ENCODE results near the gene CSAD.

The CSAD gene, protein sequence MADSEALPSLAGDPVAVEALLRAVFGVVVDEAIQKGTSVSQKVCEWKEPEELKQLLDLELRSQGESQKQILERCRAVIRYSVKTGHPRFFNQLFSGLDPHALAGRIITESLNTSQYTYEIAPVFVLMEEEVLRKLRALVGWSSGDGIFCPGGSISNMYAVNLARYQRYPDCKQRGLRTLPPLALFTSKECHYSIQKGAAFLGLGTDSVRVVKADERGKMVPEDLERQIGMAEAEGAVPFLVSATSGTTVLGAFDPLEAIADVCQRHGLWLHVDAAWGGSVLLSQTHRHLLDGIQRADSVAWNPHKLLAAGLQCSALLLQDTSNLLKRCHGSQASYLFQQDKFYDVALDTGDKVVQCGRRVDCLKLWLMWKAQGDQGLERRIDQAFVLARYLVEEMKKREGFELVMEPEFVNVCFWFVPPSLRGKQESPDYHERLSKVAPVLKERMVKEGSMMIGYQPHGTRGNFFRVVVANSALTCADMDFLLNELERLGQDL

DNA sequence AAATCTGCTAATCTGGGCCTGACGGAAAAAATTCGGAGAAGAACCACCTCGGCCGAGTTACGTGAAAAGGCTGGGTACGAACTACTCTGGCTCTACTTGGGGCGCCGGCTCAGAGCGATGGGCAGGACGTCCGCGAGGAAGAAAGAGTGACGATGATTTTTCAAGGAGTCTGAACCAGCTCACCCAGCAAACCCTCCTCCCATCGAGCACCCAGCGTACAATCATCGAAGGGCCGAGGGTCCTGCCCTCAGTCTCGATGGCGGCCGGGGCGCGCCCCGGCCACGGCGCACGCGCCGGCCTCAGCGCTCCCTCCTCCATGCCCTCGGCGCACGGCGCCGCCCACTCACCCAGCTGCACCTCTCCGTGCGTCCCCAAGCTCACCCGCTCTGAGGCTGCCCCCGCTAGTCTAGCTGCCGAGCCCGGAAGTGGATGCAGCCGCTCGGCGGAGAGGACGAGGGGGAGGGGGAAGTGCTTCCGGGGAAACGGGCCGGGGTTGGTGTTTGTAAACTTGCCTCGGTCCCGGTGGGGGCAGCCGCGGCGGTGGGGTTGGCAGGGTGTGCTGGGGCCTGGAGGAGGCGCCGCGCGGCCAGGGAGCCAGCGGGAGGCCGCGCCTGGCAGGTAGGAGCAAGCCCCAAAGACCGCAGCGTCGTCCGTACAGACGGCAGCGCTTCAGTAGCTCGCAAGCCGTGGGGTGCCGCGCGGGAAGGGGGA lies at the start of gene CSAD, which contains the start of gene ZNF740:
Gene CSAD, minus strand, starts transcription at position 706 of the 711 bp plus-strand sequence. CDS start 7,455 bp downstream, outside the sequence.
Gene ZNF740, plus strand, starts transcription at position 503 of the 711 bp plus-strand sequence. CDS start 1,262 bp downstream, outside the sequence.
- peak; percentile 98 to 99 (median 99) for DNase-seq

DNA sequence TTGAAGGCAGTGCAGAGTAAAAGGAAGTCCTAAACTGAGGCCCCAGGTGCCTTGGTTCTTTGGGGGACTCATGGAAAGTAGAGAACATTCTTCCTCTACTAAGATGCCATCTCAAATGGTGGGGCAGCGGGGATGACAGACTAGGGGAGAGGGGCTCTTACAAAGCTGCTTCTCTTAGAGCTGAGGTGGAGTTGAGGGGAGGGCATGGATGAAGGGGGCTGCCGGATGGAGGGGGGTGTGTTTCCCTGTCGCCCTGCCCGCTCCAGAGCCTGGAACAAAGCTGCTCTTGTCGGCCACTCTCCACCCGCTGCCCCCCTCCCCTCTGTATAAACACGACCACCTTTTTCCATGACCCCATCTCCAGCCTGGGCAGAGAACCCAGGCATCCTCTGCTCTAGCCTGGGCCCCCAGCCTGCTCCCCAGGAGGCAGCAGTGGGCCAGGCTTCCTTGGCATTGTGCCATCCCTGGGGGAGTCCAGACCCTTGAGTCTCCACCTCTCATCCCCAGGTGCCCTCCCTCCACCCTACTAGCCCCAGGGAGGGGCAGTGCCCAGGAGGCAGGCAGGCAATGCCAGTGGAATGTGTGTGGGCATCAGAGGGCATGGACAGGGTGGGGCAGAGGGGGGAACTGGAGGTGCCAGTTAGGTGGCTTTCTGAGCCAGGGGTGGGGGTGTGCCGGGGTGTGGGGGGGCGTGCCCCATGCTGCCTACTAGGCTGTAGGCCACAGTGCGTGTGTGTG lies 49.6 kb upstream of the CSAD start:
- DNase-seq: peak in 1 of 3 experiments; percentile 17

DNA sequence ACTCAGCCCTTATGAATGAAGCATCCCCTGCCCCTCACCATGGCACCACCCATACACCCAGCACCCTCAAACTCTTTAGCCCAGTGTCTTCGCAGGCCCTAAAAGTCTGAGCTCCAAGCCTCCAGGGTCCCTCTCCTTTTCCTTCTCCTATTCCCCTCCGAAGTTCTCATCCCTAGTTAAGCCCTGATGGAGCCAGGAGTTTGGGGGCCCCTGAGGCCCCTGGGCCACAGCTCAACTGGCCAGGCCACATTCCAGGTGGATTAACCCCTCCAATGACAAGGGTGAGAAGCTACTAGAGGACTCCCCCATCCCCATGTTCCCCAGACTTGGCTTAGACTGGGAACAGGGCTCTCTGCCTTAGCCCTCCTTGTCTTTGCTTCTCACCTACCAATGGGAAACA lies 48.7 kb upstream of the CSAD start:
- no peak for DNase-seq

DNA sequence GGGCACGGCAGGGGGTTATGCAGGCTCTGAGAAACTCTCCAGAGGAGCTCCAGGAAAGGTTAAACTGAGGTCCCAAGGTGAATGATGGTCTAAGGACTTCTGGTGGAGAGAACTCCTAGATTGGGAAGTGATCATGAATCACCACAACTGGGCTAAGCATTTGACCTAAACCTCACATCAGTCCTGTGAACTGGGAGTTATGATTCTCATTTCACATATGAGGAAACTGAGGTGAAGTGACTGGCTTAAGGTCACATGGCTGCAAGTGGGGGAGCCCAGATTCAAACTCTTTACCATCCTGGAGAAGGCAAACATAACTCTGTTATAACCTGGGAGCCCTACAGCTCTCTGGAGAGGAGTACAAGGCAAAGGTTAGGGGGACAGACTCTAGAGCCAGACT lies 47.1 kb upstream of the CSAD start:
- DNase-seq: no peak

DNA sequence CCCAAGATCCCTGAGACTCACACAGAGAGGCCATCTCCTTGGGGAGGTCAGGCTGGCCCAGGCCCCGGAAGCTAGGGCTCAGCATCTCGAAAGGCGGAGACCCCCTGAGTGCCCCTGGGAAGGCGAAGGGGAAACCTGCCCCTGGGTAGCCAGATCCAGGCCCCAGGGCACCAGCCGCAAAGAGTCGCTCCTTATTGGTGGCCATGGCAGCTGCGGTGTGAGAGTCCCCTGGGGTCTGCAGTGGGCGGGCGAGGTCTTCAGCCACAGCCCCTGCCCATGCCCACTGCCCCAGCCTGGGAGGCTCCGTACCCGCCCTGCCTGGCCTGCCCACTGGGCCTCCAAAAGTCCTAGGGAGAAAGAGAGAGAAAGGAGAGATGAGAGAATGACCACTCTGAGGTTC lies 46.6 kb upstream of the CSAD start:
- no peak for DNase-seq

DNA sequence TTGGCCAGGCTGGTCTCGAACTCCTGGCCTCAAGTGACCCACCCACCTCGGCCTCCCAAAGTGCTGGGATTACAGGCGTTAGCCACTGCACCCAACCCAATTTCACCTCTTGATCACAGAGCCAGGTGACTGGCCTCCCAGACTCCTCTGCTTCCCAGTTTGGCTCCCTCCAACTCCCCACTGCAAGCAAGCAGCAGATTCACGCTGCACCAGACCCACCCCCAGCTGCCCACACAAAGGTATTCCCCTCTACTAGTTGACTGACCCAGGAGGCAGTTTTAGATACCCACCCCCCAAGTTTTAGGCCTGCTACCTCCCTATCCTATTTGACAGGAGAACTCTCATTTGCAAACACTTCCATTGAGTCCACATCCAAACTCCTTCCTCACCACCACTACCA lies 46.1 kb upstream of the CSAD start:
- no peak for DNase-seq

DNA sequence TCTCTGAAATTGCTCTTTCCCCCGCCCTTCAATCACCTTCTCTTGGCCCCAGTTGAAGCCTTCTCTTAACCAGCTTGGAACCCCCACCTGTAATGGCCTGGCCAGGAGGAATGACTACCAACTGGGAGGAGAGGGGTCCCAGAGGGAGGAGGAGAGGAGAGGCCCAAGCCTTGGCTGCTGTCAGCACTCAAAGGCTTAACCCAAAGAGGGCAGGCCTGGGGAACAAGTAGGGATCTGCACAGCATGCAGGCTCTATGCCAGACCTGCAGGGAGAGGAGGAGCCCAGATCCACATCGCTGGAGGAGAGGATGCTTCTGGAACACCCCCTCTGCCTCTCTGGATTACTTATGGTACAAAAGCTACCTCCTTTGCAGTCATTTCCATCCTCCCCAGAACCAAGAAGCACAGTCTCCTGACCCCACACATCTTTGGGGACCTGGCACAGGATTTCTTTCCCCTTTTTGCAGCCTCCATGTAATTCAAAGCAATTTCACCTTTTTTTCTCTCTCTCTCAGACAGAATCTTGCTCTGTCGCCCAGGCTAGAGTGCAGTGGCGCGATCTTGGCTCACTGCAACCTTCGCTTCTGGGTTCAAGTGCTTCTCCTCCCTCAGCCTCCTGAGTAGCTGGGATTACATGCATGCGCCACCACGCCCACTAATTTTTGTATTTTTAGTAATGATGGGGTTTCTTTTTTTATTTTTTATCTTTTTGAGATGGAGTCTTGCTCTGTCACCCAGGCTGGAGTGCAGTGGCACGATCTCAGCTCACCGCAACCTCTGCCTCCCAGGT lies 45.1 kb upstream of the CSAD start:
- no peak for DNase-seq

DNA sequence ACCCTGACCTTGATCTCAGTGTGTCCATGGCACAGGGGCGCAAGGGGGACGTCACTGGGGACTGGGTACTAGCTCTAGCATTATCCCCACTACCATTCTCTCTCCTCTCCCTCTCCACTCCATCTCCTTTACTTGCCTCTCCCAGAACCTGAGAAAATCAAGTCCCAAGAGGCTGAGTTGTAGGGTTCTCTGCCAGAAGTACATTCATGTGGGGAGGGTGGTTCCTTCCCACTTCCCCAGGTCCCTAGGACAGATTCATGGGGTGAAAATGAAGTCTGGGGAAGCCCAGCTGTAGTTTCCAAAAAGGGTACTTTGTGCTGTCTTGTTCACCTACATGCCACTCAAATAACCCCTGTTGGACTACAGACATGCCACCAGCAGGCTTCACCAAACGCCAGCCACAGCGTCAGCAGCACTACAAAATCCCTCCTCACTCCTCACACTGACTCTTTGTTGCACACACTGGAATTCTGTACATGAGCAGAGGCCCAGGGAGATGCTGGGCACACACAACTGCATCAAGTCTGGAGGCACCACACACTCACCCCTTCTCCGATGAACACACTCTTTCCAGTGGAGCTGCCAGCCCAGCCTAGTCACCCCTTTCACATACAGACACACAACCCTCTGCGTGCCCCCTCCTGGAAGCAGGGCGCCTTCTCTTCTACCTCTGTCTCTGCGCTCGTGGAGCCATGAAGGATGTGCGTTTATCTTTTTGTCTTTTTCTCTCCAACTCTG lies 44.3 kb upstream of the CSAD start:
- no peak for DNase-seq

DNA sequence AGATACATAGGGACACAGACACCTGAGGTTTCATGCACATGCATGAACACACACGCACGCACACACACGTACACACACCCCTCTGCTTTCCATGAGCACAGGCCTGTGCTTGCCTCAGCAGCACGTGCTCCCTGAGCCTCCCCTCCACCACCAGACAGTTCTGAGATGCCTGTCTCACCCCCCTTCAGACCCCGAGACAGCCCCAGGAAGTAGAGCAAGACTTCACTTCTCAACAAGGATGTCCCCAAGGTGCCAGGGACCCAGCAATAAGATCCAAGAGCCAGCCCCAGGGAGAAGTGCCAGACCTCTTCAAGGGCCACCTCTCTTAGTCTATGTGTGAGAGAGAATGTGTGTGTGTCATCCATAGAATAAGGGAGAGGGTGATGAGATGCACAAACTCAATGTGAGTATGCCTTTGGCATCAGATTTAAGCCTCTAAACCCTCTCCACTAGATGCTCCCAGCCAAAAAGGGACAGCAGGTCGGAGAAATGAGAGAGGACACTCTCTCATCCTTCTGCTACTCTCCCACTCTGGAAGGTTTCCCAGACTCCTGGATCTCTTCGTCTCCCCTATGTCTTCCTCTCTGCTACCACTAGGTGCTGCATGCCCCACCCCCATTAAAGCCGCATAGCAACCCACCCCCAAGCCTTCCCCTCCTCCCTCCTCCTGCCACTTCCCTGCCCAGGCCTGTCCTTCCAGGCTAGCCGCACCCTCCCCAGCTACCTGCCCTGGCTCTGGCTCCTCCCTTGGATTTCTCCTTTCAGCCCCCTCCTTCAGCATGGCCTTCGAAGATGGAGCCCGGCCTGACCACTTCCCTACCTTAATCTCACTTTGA lies 43.6 kb upstream of the CSAD start:
- peak in 1 of 3 experiments; percentile 27 for DNase-seq

DNA sequence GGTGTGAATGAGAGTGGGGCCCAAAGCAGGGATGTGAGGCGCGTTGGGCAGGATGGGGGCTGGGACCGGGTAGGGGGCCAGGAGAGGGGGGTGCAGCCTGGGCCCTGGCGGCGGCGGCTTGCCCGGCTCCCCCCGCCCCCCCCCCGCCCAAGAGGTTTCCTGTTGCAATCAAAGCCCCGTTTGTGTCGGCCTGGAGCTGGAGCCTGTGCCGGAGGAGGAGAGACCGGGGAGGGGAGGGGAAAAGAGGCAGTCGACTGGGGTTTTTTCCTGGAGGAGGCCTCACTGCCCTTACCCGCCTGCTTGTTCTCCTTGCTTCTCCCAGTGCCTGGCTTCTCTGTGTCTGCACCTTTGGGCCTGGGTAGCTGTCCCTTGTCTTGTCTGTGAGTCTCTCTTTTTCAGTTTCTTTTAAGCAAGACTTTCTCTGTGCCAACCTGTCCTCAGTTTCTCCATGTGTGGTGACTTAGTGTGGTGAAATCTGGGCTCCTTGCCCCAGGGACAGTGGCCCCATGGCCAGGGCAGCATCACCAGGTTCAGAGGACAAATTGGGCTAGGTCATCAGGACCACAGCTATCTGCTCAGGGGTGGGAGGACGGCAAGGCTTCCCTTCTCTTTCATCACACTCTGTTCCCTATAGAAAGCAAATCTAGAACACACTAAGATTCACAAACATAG lies 42.8 kb upstream of the CSAD start:
- DNase-seq: no peak

DNA sequence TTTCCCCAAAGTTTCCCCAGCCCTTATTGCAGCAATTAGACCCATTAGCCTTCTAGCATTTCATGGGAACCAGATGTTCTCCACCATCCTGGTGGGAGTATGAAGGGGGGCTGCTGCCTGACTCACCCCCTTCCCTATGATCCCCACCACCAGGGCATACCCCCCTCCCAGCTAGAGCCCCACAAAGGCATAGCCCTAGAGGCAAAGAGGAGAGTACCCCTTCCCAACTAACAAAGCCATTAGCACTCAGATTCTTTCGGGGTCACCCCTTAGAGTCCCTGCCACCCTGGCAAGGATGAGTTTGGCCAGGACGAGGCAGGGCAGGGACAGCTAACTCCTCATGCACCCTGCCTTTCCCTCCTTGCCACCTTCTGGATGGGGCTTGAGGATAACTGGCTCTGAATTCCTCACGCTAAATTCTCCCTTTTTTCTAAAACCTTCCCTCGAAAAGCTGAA lies 42.1 kb upstream of the CSAD start:
- no peak for DNase-seq

DNA sequence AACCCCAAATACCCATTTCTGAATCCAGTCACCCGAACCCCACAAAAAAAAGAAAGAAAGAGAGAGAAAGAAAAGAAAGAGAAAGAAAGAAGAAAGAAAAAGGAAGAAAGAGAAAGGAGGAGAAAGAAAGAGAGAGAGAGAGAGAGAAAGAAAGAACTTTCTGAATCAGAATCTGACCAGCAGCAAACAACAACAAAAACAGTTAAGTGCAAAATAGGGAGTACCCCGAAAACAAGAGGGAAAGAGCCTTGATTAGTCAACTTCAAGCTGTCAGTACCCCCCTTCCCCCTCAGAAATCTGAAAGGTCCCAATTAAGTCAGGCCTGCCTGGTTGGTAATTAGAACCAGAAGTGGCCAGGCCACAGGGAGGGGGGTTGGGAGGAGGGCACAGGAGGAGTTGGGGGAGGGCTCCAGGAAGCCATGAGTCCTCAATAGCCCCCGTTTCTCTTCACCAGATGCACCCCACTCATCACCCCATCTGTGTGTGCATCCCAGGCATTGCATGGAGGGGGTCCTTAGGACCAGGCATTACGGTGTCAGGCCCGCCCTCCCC lies 41.5 kb upstream of the CSAD start:
- peak in 1 of 3 experiments; percentile 35 for DNase-seq

DNA sequence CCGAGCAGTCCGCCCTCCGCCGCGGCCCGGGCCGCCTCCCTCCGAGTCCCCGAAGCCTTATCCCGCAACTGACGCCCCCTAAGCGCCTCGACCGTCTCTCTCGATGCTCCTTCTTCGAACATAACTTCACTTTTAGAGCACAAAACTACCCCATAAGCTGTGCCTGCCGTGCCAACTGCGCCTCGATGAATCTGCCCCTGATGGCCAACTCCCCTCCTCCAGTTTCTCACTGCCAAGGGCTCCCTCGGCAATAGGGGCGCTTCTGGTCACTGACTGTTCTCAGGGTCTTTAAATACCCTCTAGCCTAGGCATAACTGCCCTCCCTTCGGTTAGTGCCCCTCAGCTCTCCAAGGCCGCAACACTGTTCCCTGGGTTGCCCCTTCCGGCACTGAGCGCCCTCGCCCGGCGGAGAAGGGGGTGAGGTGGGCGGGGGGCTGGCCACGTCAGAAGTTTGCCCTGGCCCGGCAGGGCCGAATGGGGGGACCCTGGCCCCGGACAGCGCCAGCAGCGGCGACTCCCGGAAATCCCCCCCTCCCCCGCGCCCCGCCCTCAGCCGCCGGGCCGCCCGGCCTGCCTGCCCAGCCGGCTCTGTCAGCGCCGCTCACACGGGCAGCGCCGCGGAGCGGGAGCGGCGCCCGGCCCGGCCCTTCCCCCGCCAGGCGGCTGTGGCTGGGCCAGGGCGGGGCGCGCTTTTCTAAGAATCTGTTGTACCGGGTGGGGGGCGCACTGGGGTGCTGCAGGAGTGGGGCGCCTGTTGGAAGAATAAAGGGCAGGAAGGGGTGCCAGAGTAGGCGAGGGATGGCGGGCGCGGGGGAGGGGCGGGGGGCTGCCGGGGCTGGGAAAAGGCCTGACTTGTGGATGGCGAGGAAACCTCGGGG lies 40.7 kb upstream of the CSAD start:
- DNase-seq: peak; percentile 24 to 75 (median 75)

DNA sequence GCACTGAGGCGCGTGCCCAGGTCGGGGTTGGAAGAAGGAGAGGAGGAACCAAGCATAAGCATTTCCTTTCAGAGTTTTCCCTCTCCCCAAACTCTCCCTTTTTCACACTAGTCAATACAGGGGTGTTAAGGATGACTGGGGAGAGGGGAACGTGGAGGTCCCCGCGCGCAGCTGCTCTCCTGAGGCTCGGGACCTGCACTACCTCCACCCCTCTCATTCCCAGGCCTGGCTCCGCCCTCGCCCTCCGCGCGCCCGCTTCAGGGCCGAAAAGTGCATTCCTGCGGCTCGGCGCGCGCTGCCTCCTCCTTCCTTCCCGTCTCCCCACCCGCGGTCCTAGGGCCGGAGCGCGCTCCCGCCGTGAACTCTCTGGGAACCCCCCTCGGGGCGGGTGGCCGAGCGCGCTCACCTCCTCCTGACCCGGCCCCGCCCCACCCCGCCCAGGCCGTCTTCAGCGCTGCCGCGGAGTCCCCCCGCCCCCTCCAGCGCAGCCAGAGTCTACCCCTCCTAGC lies 40.0 kb upstream of the CSAD start:
- DNase-seq: peak; percentile 65 to 78 (median 77)

DNA sequence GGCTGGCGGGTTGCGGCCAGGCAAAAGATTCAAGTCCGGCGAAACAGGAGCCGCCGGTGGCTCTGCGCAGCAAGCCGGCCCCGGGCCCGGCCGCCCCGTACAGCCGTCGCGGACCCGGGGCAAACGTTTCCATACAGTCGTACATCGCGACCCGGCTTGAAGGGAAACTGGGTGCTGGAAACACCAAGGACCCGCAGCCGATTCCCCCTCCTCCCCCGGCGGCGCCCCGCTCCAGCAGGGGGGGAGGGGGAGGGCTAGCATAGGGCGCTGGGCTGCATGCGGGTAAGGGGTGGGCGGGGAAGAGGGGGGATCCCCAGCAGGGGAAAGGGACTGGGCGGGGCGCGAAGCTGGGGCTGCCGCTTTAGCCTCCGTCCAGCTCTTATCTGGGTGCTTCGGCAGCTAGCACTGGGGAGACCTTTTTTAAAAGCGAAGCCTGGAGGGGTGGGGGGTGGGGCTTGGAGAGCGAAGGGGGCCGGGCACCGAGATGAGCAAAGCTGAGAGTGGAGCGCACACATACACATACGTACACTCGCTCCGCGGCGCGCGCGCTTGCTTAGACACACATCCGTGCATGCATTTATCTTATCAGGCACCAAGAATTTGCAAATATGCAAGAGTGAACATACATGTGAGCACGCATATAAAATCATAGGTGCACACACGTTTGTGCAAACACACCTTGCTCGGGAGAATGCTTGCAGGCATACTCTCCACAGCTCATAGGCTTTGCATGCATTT lies 39.4 kb upstream of the CSAD start:
- DNase-seq: peak; percentile 33 to 76 (median 74)

DNA sequence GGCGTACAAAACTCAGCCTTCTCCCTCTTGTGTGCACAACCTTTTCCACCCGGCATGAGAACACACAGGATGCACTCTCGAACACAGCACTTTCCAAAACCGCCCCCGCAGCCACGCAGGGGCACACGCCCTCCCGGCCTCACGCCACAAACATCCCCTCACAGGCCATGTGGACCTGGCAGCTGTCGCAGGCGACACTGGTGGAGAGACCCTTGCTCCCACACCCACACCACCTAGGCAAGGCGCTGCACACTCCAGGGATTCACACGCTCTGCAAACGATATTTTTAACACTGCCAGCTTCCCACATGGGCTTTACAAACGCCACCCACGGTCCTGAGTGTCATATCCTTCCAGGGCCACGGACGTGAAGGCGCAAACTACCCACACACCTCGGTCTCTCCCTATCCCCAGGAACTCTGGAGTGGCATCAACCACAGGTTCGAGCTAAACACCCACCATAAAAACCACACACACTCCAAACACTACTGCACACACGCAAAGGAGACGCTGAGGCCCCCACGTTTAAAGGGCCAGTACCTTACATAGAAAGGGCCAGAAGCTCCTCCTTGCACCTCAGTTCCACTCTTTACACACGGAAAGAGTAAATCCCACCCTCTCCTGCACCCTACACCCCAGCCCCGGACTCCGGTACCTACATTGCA lies 38.7 kb upstream of the CSAD start:
- peak in 1 of 3 experiments; percentile 50 for DNase-seq

Data from NCI-H1417 (cell line).